NCI-H1436 treated with DMSO at 0.1 percent for 48 hours (cell line): ENCODE data around the gene NDUFV1.

Experiments used
- DNase-seq: peaks from one replicate; lab custom pipeline; 2025; lab: John Stamatoyannopoulos, UW

The NDUFV1 gene

DNA sequence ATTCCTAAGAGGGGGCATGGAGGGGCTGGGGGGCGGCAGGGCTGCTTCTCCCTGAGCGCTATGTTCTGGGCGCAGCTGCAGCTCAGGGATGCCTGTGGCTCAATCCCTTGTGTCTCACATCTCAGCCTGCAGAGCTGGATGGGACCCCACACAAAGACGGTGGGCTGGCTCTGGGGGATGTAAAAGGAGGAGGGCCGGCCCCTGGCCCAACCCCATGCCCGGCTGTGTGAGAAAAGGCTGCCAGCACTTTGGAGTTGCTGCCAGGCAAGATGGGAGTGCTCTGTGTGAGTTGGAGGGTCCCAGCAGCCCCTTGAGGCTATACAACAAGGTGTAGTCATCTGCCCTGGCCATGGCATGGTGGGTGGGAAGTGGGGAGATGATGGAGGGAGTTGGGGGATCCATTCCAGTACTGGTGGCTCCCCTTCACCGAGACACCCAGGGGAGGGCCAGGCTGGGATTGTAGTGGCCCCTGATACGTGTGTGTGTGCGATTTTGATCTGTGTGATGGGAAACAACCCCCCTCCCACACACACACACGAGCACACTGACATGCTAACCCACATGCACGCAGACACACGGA is 34.1 kb downstream of the NDUFV1 start:
- DNase-seq, result no peak

DNA sequence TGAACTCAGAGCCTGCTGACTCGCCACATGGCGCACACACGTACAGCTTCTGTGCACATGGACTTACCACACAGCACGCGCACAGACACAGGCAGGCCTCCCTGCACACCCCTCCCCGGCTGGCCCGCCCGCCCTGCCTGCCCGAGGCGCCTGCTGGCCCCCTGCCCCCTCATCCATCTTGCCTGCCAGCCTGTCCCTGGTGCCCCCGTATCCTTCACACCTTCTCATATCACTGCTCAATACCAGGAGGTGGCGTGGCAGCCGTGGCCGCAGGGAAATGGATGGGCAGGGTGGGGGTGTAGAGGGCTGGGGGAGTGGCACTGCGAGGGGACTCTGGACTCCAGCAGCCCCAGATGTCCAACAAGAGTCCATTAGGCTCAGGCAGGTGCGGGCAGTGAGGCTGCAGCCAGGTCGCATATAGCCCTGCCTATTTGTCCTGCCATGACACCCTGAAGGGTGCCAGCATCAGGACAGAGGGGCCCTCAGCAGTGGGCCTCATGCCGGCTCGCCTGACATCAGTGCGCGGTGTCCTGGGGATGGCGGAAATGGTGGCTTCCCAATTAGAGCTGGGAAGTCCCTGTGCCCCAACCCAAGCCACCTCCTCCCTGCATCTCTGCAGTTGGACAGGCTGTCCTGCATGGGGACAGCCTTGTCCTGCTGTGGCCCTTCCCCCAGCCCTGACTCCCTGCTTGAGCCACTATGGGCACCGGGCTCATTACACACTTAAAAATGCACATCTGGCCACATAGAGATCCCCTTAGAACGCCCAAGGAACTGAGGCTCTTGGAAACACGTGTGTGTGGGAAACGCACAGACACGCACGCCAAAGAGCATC is 34.8 kb downstream of the NDUFV1 start:
- no peak for DNase-seq

DNA sequence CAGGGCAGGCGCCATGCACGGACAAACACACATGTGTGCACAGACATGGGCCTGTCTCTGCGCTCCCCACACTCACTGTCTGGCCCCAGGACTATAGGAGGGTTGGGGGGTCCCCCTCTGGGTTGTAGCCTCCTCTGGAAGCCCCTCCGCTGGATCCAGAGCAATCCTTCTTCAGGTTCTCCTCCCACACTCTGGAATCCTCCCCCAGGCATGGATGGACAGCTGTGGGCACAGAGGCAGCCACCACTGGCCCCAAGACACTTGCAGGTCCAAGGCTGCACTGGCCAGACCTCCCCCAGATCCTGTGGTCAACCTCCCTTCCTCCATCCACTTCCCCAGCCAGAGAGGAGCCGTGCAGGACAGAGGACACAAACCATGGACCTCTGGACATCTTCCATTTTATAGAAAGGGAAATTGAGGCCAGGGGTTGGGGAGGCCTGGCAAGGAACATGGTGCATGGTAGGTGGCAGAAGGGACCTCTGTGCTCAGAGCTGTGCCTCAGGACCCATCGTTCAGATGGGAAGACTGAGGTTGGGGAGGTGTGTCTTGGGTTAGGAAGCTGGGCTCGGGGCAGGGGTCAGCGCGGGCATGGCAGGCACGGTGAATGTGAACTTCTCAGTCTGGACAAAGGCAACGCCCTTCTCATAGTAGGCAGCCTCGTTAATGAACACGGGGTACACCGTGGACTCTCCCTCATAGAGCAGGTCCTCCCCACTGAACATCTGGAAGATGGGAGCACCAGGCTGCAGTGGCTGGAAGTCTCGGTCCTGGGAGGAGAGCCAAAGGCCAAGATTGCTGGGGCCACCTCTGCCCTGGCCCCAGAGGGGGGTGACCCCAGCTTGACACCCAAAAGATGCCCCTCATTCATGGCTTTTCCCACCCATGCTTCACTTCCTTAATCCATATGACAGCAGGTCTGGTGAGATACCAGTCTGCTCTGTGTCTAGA is 35.7 kb downstream of the NDUFV1 start:
- no peak for DNase-seq

DNA sequence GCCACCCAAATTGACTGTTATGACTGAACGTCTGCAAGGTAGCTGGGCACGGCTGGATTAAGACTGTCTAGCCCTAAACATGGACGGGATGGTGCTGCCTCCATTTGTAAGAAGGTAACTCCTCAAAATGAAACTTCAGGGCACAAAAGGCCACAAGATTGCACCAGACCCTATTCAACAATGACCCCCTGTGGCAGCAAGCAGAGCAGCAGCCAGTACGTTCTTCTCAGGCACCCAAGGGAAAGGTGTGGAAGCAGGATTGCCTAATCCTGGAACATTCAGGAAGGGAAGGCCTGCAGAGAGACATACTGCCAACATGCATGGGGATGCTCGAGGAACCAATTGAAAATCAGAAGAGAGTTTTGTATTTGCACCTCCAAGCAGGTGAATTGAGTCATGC is 37.3 kb downstream of the NDUFV1 start:
- no peak for DNase-seq

DNA sequence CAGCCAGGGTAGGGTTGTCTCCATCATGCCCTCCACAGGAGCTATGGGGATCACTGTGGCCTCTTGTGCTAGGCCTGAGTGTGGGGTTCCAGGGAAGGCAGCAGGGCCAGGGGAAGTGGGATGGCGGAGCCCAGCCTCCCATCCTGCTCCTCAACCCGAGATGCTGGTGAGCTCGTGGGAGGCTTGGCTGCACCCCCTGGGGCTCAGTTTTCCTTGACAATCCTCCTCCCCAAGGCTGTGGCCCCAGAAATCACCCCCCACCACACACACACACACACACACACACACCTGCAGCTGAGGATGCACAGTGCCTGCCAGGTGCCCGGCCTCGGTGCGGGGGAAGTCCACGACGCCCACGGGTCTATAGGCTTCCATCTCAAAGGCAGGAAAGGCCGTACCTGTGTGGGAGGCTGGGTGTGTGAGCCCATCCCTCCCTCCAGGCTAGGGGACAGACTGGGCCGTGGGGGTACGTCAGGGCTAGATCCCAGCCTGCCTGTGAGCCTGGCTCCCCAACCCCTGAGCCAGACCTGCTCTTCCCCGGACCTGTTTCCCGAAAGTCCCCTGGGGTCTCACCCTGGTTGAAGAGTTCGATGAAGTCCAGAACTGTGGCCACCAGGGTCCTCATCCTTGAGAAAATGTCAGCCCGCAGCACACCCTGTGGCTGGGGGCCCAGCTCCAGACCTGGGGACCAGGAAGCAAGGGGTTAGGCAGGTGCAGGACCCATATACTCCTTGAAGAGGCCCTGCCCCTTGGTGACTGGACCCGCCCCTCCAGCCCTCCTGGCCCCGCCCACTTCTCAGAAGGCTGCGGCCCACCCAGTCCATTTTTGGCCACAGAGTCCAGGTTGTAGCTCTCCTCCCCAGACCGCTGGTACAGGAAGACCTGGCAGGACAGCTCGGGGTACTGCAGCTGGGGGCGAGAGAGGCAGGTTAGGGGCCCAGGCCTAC is 38.0 kb downstream of the NDUFV1 start:
- no peak for DNase-seq

DNA sequence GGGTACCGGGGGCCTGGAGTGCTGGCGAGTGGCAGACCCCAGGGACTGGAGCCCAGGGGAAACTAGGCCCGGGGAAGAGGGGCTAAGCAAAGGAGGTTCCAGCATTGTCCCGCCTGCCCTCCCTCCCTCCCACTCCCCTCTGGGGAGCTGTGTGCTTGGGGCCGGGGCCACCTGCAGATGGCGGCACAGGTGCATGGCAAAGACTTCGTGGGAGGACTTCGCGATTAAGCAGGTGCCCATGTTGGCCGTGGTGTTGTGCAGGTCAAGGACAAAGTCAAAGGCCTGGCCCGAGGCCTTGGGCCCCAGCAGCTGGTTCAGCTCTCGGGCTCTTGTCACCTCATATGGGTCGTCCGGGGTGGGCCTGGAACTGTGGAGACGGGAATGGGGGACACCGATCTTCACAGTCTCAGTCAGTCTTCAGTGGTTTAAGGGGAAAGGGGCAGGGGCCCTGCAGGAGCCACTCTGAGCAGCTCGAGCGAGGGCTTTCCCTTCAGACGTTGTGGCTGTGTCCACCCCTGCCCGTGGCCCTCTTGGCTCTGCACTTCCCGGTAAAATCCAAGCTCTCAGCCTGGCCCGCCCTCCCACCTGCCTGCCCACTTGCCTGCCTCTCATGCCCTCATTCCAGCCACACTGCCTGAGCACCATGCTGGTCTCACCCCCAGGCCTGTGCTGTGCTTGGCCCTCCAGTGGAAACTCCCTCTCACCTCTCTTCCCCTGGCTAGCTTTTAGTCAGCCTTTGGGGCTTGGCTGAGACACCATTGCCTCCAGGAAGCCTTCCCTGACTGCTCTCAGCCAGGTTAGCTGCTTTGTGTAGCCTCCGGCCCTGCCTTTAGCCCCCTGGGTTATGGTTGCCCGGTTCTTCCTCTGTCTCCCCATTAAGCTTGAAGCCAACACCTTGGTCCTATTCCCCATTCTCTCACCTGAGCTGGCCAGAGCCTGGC is 39.1 kb downstream of the NDUFV1 start:
- DNase-seq, result no peak

DNA sequence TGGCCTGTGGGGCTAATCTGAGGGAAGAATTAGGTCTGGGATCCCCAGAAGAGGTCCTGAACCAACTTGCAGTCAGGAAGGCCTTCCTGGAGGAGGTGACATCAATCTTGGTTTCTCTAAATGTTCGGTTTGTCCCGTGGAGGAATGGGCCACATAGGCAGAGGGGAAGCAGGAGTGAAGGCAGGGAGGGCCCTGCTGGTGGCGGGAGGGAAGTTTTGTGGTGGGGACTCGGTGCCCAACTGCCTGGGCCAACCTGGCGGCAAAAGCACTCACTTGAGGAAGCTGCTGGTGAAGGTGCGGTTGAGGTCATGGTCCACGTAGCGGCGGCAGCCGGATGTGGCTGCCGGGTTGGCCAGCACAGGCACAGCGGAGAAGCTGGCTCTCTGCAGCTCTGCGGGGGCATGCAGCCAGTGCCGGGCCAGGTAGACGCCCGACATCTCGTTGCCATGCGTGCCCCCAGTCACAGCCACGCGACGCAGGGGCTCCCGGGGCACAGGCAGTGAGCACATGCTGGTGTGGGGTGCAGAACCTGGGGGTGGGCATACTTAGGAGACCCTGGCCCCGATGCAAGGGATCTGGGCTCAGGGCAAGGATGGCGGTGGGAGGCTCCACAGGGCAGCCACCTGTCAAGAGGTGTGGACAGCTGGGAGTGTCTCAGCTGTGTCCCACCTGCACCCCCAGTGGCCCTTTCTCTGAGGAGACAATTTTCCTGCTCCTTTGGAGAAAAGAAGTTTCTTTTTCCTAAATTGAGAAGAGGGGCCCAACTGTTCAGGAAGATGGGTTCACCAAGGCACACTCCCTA is 40.0 kb downstream of the NDUFV1 start:
- DNase-seq, result no peak

DNA sequence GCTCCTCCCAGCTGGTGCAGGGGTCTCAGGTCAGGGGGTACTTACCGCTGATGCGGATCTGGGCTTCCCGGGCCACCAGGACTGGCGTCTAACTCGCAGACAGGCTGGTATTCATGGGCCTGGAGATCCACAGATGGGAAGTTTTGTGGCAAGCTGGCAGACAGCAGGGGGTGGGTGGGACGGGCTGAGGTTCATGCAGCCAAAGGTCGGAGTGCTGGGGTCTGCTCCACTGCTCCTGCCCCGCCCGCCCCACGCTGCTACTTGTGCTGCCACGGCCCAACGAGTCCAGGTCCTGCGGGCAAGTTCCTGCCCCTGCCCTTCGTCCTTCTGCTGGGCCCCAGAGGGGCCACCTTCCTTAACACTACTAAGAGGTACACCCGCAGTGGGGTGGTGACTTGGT is 40.7 kb downstream of the NDUFV1 start:
- no peak for DNase-seq

DNA sequence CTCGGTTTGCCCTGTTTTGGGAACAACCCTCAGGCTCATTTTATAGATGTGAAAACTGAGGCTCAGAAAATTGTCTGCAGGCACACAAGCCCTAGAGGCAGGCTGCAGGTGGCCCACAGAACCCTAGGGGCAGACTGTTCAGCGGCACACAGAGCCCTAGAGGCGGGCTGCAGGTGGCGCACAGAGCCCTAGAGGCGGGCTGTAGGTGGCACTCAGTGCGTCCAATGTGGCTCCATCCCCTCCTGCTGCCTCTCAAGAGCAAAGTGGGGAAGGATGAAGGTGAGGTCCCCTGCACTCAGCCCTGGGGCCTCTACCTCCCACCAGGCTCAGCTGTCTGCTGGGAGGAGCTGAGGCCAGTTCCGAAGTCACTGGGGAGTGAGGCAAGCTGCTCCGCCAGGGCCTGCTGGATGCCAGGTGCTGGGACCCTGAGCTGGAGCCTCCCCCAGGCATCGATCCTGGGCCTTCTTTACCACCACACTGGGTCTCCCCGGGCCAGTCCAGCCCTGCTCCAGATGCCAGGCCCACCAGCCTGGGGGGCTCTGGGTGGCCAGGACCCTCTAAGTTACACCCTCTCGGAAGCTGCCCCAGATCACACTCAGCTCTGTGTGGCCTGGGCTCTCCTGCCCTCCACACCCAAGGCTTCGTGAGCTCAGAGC is 41.5 kb downstream of the NDUFV1 start:
- DNase-seq, result no peak

DNA sequence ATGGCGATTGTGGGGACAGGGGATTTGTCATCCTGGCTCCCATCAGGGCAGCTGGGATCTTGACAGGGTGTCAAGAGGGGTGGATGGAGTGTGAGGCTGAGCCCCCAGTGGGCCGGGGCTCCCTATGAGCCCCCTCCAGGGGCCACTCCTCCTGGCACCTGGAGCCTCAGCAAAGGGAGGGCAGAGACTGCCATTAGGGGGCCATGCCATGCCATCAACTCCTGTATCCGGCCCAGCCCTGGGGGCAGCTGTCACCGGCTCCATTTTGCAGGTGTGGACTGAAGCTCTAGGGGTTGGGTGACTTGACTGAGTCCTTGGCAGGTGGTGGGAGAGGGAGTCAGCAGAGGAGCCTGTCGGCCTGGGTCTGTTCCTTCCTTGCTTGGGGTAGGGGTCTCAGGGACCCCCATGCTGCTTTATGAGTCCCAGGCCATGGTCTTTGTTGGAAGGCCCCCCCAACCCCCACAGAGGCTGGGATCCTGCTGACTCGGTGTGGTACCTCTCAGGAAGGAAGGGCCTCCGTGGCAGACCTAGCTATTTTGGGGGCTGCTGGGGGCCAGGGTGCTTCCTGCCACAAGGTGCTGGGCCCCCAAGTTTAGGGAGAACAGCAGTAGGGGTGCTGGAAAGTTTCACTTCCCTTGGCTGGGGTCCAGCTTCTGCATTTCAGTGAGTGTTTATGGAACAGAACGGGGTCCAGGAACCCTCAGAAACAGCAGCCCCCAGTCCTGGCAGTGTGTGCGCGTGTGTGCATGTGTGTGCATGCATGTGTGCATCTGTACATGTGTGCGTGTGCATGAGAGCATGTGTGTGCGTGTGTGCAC is 42.3 kb downstream of the NDUFV1 start:
- no peak for DNase-seq

DNA sequence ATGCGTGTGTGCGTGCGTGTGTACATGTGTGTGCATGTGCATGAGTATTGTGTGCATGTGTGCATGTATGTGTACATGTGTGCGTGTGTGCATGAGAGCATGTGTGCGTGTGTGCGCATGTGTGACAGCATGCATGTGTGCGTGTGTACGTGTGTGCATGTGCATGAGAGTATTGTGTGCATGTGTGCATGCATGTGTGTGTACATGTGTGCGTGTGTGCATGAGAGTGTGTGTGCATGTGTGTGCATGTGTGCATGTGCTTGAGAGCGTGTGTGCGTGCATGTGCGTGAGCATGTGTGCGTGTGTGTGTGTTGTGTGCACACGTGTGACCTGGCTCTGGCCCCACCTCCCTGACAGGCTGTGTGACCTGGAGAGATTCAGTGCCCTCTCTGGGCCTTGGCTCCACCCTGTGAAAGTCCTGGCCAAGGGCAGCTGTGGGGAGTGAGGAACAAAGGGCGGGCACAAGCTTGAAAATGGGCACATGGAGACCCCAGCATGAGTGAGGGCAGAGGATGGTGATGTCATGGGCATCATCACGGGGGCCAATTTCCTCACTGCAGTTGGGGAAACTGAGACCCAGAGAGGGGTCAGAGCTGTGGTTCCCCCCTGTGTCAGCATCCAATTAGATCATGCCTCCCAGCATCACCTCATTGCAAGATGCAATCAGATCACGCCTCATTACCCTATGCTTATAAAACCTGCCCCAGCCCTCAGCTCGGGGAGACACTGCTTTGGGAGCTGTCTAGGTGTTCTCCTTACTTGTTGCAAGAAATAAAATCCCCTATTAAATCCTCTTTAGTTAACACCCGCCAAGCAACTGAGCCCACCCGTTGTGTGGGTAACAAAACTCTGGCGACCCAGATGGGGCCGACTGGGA is 43.1 kb downstream of the NDUFV1 start:
- DNase-seq, result no peak

DNA sequence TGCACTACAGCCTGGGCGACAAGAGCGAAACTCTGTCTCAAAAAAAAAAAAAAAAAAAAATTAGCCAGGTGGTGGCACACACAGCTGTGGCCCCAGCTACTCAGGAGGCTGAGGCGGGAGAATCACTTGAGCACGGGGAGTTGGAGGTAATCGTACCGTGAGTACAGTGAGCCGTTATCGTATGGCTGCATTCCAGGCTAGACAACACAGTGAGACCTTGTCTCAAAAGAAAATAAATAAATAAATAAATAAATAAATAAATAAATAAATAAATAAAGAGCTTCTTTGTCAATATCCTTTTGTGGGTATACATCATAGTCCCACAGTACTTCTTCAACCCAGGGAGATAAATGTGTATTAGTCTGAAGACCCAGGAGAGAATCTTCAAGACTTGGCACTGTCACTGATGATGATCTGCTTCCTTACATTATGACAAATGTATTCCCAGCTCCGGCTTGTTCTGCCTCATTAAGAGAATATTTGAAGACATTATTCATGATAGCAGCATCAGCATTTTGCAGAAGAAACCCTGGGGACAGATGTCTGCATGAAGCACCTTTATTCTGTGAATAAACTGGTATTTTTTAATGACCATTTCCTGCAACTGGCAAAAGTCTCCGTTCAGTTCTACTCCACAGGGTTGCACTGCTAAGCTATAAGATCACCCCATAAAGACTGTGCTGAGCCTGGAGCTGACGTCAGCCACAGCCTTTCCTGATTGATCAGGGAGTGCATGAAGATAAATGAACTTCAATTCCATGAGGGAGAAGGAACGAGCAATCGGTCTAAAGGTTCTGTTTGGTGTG is 45.4 kb downstream of the NDUFV1 start:
- DNase-seq, result no peak

DNA sequence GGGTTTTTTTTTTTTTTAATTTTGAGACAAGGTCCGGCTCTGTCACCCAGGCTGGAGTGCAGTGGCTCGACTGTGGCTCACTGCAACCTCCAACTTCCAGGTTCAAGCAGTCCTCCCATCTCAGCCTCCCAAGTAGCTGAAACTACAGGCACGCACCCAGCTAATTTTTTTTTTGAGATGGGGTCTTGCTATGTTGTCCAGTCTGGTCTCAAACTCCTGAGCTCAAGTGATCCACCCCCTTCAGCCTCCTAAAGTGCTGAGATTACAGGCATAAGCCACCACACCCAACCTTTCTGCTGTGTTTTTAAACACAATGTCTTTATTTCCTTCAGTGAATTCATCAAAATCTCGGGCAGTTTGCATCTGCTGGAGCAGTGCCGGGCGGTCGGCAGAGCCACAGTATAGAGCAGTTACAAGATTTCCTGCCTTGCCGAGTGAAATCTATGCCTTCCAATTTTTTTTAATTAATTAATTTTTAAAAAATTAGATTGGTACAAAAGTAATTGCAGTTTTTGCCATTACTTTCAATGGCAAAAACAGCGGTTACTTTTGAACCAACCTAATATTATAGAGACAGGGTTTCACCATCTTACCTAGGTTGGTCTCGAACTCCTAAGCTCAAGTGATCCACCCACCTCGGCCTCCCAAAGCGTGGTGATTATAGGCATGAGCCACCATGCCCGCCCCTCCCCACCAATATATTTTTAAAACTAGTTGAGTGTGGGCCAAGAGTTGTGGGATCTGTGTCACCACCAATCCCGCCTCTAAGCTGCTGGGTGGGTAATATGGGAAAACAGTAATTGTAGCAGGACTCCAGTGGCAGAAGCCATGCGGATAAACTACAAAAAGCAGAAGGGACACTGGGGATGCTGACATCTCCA is 46.5 kb downstream of the NDUFV1 start:
- DNase-seq, result no peak

DNA sequence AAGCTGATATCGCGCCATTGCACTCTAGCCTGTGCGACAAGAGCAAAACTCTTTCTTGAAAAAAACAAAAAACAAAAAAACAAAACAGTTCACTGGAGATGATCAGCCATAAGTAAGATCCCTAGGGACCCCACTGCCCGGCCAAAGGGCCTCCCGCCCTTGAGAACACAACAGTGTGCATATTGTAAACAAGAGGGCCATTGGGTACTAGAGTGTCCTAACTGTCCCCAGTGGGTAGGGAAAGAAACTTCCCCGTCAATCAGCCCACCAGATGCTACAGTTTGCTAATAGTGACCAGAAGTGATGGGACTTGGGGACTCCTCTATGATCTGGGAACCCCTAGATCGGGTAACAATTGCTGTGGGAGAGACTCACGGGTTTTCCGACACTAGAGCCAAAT is 47.5 kb downstream of the NDUFV1 start:
- no peak for DNase-seq

DNA sequence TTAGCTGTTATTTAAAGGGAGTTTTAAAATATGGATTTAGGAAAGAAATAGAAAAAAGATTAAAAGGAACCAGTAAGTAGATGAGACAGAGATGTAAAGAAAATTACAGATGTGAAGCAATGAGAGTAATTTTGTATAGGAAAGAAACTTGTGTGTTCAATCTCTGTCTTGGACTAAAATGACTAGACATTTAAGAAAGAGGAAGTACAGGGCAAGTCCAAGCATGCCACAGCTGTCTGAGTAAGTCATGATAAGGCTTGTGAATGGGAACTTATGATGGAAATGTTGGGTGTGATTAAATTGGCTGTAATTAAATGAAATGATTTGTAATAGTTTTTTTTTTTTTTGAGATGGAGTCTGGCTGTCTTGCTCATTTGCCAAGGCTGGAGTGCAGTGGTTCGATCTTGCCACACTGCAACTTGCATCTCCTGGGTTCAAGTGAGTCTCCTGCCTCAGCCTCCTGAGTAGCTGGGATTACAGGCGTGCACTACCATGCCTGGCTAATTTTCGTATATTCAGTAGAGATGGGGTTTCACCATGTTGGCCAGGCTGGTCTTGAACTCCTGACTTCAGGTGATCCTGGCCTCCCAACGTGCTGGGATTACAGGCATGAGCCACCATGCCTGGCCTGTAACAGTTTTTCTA is 49.7 kb downstream of the NDUFV1 start:
- DNase-seq, result no peak
